ENCODE results near the gene SMAD4.

The SMAD4 gene

GRCh38 chr18:51039138-51040112, 9.4 kb downstream of the SMAD4 start:
- peaks cover 85% of the 10 kb centered on the region for H3K4me1 Mint-ChIP-seq
- peaks cover 26% of the 10 kb centered on the region for H3K36me3 Mint-ChIP-seq
- no peak overlapping the region for H3K4me3 Mint-ChIP-seq
- H3K27ac Mint-ChIP-seq, result no peak overlapping the region
- DNase-seq (ENCODE audit: low spot score in 2 of 2), result no peak
- peak; percentile 84 for ATAC-seq
- no peaks in the 10 kb centered on the region for H3K9me3 Mint-ChIP-seq

GRCh38 chr18:51041677-51042352, 11.8 kb downstream of the SMAD4 start:
- no peaks in the 10 kb centered on the region for H3K9me3 Mint-ChIP-seq
- peaks cover 18% of the 10 kb centered on the region for H3K36me3 Mint-ChIP-seq
- H3K4me3 Mint-ChIP-seq, result no peak overlapping the region
- ATAC-seq (no peak), DNase-seq (ENCODE audit: low spot score in 2 of 2) (no peak)
- peak overlapping the region; percentile 76 for H3K27ac Mint-ChIP-seq
- H3K4me1 Mint-ChIP-seq, result peaks cover 75% of the 10 kb centered on the region

- ATAC-seq, result no peak
- Mint-ChIP-seq H3K36me3 (peaks cover 40% of the 10 kb centered on the region), H3K9me3 (no peaks in the 10 kb centered on the region), H3K4me1 (peaks cover 50% of the 10 kb centered on the region), H3K27ac (peak overlapping the region; percentile 36), H3K4me3 (no peak overlapping the region)
- DNase-seq (ENCODE audit: low spot score in 2 of 2), result no peak
Measured at GRCh38 chr18:51044928-51045585, 15.0 kb downstream of the SMAD4 start.

GRCh38 chr18:51048190-51048589, 18.2 kb downstream of the SMAD4 start:
- Mint-ChIP-seq H3K4me1 (peaks cover 34% of the 10 kb centered on the region), H3K36me3 (peaks cover 70% of the 10 kb centered on the region), H3K9me3 (no peaks in the 10 kb centered on the region), H3K27ac (no peak overlapping the region), H3K4me3 (no peak overlapping the region)
- no peak for DNase-seq (ENCODE audit: low spot score in 2 of 2)
- no peak for ATAC-seq

GRCh38 chr18:51049137-51049536, 19.1 kb downstream of the SMAD4 start:
- peaks cover 32% of the 10 kb centered on the region for H3K4me1 Mint-ChIP-seq
- no peaks in the 10 kb centered on the region for H3K9me3 Mint-ChIP-seq
- H3K36me3 Mint-ChIP-seq, result peaks cover 73% of the 10 kb centered on the region
- no peak for DNase-seq (ENCODE audit: low spot score in 2 of 2)
- no peak for ATAC-seq
- no peak overlapping the region for H3K4me3 Mint-ChIP-seq
- no peak overlapping the region for H3K27ac Mint-ChIP-seq

- ATAC-seq (peak; percentile 89), DNase-seq (ENCODE audit: low spot score in 2 of 2) (no peak)
- Mint-ChIP-seq H3K27ac (peak overlapping the region; percentile 10), H3K4me1 (peaks cover 21% of the 10 kb centered on the region), H3K36me3 (peaks cover 88% of the 10 kb centered on the region), H3K9me3 (no peaks in the 10 kb centered on the region), H3K4me3 (no peak overlapping the region)
Measured at GRCh38 chr18:51051105-51051712, 21.2 kb downstream of the SMAD4 start.

GRCh38 chr18:51053814-51054213, 23.8 kb downstream of the SMAD4 start:
- ATAC-seq (peak; percentile 59), DNase-seq (ENCODE audit: low spot score in 2 of 2) (no peak)
- H3K4me1 Mint-ChIP-seq, result peaks cover 27% of the 10 kb centered on the region
- peaks cover 88% of the 10 kb centered on the region for H3K36me3 Mint-ChIP-seq
- H3K4me3 Mint-ChIP-seq, result peak overlapping the region; percentile 5
- peak overlapping the region; percentile 57 for H3K27ac Mint-ChIP-seq
- H3K9me3 Mint-ChIP-seq, result no peaks in the 10 kb centered on the region

DNA sequence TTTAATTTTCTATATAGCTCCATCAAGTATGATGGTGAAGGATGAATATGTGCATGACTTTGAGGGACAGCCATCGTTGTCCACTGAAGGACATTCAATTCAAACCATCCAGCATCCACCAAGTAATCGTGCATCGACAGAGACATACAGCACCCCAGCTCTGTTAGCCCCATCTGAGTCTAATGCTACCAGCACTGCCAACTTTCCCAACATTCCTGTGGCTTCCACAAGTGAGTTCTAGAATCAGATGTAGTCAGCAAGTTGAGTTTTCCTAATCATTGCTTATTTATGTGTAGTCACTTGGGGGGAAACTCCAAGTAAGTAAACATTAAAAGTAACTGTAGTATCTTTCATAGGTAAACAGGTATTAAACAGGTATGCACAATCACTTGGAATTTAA, 24.8 kb downstream of the SMAD4 start:
- Mint-ChIP-seq H3K9me3 (no peaks in the 10 kb centered on the region), H3K27ac (no peak overlapping the region), H3K4me3 (no peak overlapping the region), H3K4me1 (peaks cover 27% of the 10 kb centered on the region), H3K36me3 (peaks cover 91% of the 10 kb centered on the region)
- no peak for ATAC-seq
- no peak for DNase-seq (ENCODE audit: low spot score in 2 of 2)

DNA sequence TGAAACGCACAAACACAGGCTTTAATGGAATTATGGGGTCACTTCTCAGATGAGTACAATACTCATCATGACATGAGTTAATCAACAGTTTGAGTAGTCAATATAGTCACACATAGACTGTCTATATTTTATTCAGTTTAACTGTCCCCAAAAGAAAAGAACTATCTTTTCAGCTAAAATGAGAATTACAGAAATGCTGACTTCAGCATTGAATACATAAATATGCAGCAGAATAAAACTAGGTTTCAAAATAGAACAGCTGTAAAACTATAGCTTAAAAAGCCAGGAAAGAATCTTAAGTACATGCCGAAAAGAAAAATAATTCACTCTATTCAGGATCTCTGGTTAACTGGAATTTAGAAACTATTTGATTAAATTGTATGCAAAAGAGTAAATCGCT, 30.0 kb downstream of the SMAD4 start:
- no peak overlapping the region for H3K27ac Mint-ChIP-seq
- DNase-seq (ENCODE audit: low spot score in 2 of 2) (no peak), ATAC-seq (no peak)
- no peaks in the 10 kb centered on the region for H3K9me3 Mint-ChIP-seq
- H3K4me1 Mint-ChIP-seq, result peaks cover 5% of the 10 kb centered on the region
- H3K36me3 Mint-ChIP-seq, result peaks cover 100% of the 10 kb centered on the region
- no peak overlapping the region for H3K4me3 Mint-ChIP-seq

- peak overlapping the region; percentile 24 for H3K27ac Mint-ChIP-seq
- ATAC-seq, result no peak
- peaks cover 100% of the 10 kb centered on the region for H3K36me3 Mint-ChIP-seq
- no peak overlapping the region for H3K4me3 Mint-ChIP-seq
- DNase-seq (ENCODE audit: low spot score in 2 of 2), result no peak
- H3K9me3 Mint-ChIP-seq, result no peaks in the 10 kb centered on the region
- no peaks in the 10 kb centered on the region for H3K4me1 Mint-ChIP-seq
Measured at GRCh38 chr18:51064256-51064655, 34.2 kb downstream of the SMAD4 start.

GRCh38 chr18:51066273-51066672, 36.3 kb downstream of the SMAD4 start:
- no peak for ATAC-seq
- Mint-ChIP-seq H3K27ac (no peak overlapping the region), H3K9me3 (no peaks in the 10 kb centered on the region), H3K36me3 (peaks cover 99% of the 10 kb centered on the region), H3K4me1 (peaks cover 15% of the 10 kb centered on the region), H3K4me3 (no peak overlapping the region)
- DNase-seq (ENCODE audit: low spot score in 2 of 2), result no peak

- H3K36me3 Mint-ChIP-seq, result peaks cover 99% of the 10 kb centered on the region
- peaks cover 28% of the 10 kb centered on the region for H3K4me1 Mint-ChIP-seq
- H3K4me3 Mint-ChIP-seq, result no peak overlapping the region
- DNase-seq (ENCODE audit: low spot score in 2 of 2) (no peak), ATAC-seq (no peak)
- H3K27ac Mint-ChIP-seq, result no peak overlapping the region
- no peaks in the 10 kb centered on the region for H3K9me3 Mint-ChIP-seq
Measured at GRCh38 chr18:51068105-51068504, 38.1 kb downstream of the SMAD4 start.

- DNase-seq (ENCODE audit: low spot score in 2 of 2) (no peak), ATAC-seq (peak; percentile 54)
- Mint-ChIP-seq H3K27ac (no peak overlapping the region), H3K9me3 (no peaks in the 10 kb centered on the region), H3K36me3 (peaks cover 96% of the 10 kb centered on the region), H3K4me1 (peaks cover 43% of the 10 kb centered on the region), H3K4me3 (no peak overlapping the region)
Measured at GRCh38 chr18:51069885-51070284, 39.9 kb downstream of the SMAD4 start.

DNA sequence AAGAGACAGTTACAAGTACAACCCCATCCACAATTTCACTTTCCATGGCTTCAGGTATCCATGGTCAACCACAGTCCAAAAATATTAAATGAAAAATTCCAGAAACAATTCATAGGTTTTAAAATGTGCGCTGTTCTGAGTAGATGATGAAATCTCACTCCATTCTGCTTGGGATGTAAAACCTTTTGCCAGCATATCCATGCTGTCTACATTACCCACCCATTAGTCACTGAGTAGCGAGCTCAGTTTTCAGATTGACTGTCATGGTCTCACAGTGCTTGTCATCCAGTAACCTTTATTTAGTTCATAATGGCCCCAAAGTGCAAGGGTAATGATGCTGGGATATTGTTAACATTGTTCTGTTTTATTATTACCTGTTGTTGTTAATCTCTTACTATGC, 40.5 kb downstream of the SMAD4 start:
- no peaks in the 10 kb centered on the region for H3K9me3 Mint-ChIP-seq
- no peak overlapping the region for H3K4me3 Mint-ChIP-seq
- peaks cover 47% of the 10 kb centered on the region for H3K4me1 Mint-ChIP-seq
- peaks cover 96% of the 10 kb centered on the region for H3K36me3 Mint-ChIP-seq
- ATAC-seq, result peak; percentile 97
- no peak overlapping the region for H3K27ac Mint-ChIP-seq
- no peak for DNase-seq (ENCODE audit: low spot score in 2 of 2)

Measured in stimulated activated effector memory CD8-positive, alpha-beta T cell treated with anti-CD3 and anti-CD28 coated beads, Interleukin-12 subunit alpha, Interleukin-12 subunit beta, amount 100 ng/mL, for 72 hours (primary cell).